Urothelium cell line (cell line): Measurements from ENCODE around the gene CDH12.
"Not testable (repeated sequence)": the region's sequence is repeated elsewhere in the genome, so short reads cannot be mapped to it uniquely, and the experiment has no call there.

Experiments used
- DNase-seq: peaks from one replicate; pipeline ENCODE4 v3.0.0; 2011; ENCODE audit warnings: low spot score, mixed read lengths
- FAIRE-seq: peaks from 2 replicates; lab custom pipeline; 2011; peaks lifted over from hg19 to GRCh38; lab: Jason Lieb, UNC

CDH12 gene

DNA sequence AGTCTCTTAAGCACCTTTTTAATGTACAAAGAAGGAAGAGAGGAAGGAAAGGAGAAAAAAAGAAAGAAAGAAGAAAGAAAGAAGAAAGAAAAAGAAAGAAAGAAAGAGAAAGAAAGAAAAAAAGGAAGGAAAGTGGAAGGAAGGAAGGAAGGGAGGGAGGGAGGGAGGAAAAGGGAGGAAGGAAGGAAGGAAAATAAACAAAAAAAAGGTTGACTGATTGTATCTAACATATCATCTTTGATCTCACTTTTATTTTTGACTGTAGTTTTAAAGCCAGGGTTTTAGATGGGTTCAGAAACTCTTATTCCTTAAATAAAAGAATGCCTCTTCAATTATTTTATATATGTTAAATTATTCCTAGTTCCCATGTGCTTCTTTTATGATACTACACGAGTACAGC lies 794.5 kb downstream of the CDH12 start:
- DNase-seq (no peak), FAIRE-seq (no peak)

- FAIRE-seq, result no peak
Measured at GRCh38 chr5:22057012-22057411, 796.1 kb downstream of the CDH12 start.

GRCh38 chr5:22056601-22057000 lies 796.5 kb downstream of the CDH12 start:
- no peak for DNase-seq
- FAIRE-seq, result no peak

More at GRCh38 chr5:22057012-22057411, 796.1 kb downstream of the CDH12 start:
- DNase-seq, result no peak

GRCh38 chr5:22053195-22053594 lies 799.9 kb downstream of the CDH12 start:
- FAIRE-seq (no peak), DNase-seq (no peak)

GRCh38 chr5:22051881-22052280 lies 801.3 kb downstream of the CDH12 start:
- FAIRE-seq, result no peak

GRCh38 chr5:22050931-22051330 lies 802.2 kb downstream of the CDH12 start:
- no peak for FAIRE-seq
- DNase-seq, result no peak

More at GRCh38 chr5:22051881-22052280, 801.3 kb downstream of the CDH12 start:
- no peak for DNase-seq

GRCh38 chr5:22044229-22044628 lies 808.9 kb downstream of the CDH12 start:
- DNase-seq, result no peak
- FAIRE-seq, result no peak

GRCh38 chr5:22036061-22036460 lies 817.1 kb downstream of the CDH12 start:
- DNase-seq (no peak), FAIRE-seq (no peak)

DNA sequence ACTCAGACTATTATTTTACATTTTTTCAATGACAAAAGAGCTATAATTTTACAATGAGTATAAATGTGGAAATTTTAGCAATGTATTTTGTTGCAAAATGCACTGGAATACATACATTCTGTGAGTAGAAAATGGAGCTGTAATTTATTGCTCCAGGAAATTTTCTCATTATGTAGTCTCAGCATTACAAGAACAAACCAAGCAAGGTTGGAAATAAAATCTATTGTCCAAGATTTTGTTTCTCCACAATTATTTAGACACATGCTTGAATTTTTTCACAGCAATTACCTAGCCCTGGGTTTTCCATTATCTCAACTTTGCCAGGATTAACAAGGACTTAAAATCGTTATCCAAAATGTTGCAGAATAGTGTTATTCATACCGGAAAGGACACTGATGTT lies 820.1 kb downstream of the CDH12 start:
- FAIRE-seq, result no peak

GRCh38 chr5:22023784-22024183 lies 829.4 kb downstream of the CDH12 start:
- DNase-seq (no peak), FAIRE-seq (no peak)

More for the DNA sequence above, 820.1 kb downstream of the CDH12 start:
- DNase-seq, result no peak

DNA sequence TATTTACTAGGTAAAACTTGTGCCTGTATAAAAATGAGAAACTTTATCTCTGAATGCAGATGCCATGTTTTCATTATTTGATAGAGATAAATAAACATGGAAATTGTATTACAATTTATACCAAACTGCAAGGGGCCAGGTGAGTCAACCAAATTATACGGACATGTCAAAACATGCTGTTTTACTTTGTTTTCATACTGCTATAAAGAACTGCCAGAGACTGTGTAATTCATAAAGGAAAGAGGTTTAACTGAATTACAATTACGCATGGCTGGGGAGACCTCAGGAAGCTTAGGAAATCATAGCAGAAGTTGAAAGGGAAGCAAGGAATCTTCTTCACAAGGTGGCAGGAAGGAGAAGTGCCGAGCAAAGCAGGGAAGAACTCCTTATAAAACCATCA lies 840.3 kb downstream of the CDH12 start:
- DNase-seq, FAIRE-seq: not testable (repeated sequence)

GRCh38 chr5:22010808-22011207 lies 842.3 kb downstream of the CDH12 start:
- DNase-seq, FAIRE-seq: not testable (repeated sequence)

- not testable (repeated sequence) for DNase-seq, FAIRE-seq
Measured at GRCh38 chr5:22001097-22001496, 852.0 kb downstream of the CDH12 start.

GRCh38 chr5:21985799-21986198 lies 867.3 kb downstream of the CDH12 start:
- DNase-seq, FAIRE-seq: not testable (repeated sequence)

DNA sequence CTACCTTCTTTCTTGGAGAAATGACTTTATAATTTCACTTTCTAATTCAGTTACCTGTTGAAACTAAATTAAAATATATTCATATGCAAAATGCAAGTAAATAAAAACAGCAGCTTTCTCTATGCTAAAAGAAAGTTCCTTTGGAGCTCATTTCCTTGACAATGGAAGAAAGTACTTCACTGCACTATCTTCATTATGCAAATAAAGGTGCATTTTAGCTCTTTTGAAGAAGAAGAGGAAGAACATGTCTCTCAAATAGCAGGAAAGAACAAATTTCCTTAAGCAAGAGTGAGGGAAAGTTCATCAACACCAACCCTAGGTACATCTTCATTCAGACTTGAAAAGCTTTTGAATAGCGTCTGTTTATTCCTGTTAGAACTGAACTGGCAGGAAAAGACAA lies 901.6 kb downstream of the CDH12 start:
- DNase-seq, FAIRE-seq: not testable (repeated sequence)

- FAIRE-seq (no peak), DNase-seq (no peak)
Measured at GRCh38 chr5:21931116-21931515, 922.0 kb downstream of the CDH12 start.

- no peak for FAIRE-seq
- peak; percentile 15 for DNase-seq
Measured at GRCh38 chr5:21919414-21920022, 933.6 kb downstream of the CDH12 start.

DNA sequence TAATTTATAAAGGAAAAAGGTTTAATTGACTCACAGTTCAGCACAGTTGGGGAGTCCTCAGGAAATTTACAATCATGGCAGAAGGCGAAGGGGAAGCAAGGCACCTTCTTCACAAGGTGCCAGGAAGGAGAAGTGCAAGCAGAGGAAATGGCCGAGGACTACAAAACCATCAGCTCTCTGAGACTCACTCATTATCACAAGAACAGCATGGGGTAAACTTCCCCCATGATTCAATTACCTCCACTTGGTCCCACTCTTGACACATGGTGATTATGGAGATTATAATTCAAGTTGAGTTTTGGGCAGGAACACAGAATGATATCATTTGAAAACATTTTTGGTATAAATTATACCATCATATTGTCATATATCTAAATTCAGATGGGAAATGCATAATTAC lies 934.7 kb downstream of the CDH12 start:
- DNase-seq, result no peak
- no peak for FAIRE-seq

DNA sequence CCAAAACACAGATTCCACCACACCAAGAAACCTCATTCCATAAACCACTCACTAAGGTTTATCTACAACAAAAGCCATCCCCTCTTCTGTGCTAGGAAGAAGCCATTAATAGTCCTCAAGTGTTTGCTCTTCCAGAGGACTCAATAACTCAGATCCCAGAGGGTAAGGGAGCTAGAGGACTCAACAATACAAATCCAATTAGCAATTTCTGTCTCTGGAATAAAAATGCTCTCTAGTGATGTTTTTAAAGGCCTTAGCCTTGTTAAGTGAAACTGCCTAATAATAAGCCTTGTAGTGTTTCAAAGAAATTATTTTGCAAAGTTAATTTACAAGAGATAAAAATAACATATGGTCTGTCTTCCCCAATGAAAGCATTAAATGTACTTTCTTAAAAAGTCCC lies 942.4 kb downstream of the CDH12 start:
- DNase-seq (no peak), FAIRE-seq (no peak)

DNA sequence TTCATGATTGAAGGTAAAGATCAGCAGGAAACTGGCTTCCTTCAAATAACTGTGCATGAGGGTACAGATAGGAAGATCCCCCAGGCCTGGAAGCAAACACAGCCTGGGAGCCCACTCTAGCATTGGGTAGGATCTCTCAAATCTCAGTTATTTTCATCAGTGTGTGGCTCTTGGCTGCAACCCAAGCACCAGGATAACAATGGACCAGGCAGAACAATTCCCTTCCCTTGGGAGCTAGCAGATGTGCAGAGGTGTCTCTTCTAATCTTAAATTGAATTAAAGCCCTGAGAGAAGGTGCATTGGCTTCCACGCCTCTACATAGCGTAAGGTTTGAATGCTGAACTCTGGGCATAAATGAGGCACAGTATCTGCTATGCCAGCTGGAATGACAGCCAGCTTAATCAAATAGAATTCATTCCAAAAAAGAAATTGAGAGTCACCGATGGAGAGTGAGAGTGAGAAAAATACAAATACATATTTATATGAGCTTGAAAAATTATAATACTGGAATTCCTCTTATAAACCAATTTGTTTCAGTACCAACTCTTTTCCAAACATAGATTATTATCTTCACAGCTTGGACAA lies 957.3 kb downstream of the CDH12 start:
- FAIRE-seq (no peak), DNase-seq (no peak)

GRCh38 chr5:21893161-21893560 lies 960.0 kb downstream of the CDH12 start:
- no peak for DNase-seq
- no peak for FAIRE-seq

DNA sequence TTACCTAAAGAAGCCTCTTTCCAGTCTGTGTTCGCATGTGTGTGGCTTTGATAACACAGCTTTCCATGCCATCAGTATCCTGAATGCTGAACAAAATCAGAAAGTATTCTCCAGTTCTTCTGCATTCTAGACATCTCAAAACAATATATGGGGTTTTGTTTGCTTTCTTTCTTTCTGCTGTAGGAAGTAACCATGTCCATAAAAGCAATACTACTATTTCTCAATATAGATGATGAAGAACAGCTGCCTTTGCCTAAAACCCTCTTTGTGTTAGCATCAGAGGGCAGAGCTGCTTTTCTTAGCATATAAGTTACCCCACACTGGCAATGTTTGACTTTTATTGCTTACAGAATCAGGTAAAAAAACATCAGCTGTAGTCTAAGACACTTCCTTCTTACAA lies 963.6 kb downstream of the CDH12 start:
- DNase-seq (no peak), FAIRE-seq (no peak)
